Rectal smooth muscle tissue (tissue), 1 donor: ENCODE data around the gene DYRK3.

ENCODE experiments used
- H3K27ac ChIP-seq: one replicate; pipeline ENCODE4 v1.7.0; 2013; ENCODE audit warnings: low read depth, low read length, inconsistent platforms
- H3K27me3 ChIP-seq: one replicate; pipeline ENCODE4 v1.7.0; 2013; ENCODE audit warnings: low read length; ENCODE audit not compliant: control insufficient read depth, insufficient read depth
- H3K36me3 ChIP-seq: one replicate; pipeline ENCODE4 v1.7.0; 2013; ENCODE audit warnings: low read length; ENCODE audit not compliant: control insufficient read depth, insufficient read depth
- H3K4me1 ChIP-seq: one replicate; pipeline ENCODE4 v1.7.0; 2013; ENCODE audit warnings: low read length; ENCODE audit not compliant: control insufficient read depth, insufficient read depth
- H3K4me3 ChIP-seq: one replicate; pipeline ENCODE4 v1.7.0; 2013; ENCODE audit warnings: low read length
- H3K9ac ChIP-seq: one replicate; pipeline ENCODE4 v1.7.0; 2013; ENCODE audit warnings: low read length

The DYRK3 gene

DNA sequence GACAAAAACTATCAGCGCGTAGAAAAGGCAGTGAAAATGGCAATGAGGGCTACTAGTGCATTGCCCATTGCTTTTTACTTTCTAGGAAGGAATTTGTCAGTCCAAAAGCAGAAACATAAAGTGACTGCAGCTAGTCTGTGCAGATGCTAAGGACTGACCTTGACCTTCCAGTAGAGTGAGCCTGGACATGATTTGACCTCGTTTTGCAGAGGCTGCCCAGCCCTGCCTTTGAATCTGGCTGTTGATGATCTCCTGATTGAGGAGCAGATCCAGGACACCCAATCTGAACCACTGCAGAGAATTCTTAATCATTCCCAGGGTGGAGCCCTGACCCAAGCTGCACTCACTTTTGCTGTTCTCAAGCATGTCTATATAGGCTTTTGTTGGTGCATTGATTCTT, 21.6 kb downstream of the DYRK3 start:
- no peak overlapping the region for H3K4me3 ChIP-seq
- no peaks in the 10 kb centered on the region for H3K36me3 ChIP-seq
- H3K9ac ChIP-seq, result no peak overlapping the region
- no peaks in the 10 kb centered on the region for H3K4me1 ChIP-seq
- no peak overlapping the region for H3K27ac ChIP-seq
- H3K27me3 ChIP-seq, result peaks cover 3% of the 10 kb centered on the region

GRCh38 chr1:206657751-206658150, 22.4 kb downstream of the DYRK3 start:
- peaks cover 3% of the 10 kb centered on the region for H3K27me3 ChIP-seq
- H3K4me3 ChIP-seq, result no peak overlapping the region
- H3K9ac ChIP-seq, result no peak overlapping the region
- no peaks in the 10 kb centered on the region for H3K36me3 ChIP-seq
- no peak overlapping the region for H3K27ac ChIP-seq
- H3K4me1 ChIP-seq, result no peaks in the 10 kb centered on the region

DNA sequence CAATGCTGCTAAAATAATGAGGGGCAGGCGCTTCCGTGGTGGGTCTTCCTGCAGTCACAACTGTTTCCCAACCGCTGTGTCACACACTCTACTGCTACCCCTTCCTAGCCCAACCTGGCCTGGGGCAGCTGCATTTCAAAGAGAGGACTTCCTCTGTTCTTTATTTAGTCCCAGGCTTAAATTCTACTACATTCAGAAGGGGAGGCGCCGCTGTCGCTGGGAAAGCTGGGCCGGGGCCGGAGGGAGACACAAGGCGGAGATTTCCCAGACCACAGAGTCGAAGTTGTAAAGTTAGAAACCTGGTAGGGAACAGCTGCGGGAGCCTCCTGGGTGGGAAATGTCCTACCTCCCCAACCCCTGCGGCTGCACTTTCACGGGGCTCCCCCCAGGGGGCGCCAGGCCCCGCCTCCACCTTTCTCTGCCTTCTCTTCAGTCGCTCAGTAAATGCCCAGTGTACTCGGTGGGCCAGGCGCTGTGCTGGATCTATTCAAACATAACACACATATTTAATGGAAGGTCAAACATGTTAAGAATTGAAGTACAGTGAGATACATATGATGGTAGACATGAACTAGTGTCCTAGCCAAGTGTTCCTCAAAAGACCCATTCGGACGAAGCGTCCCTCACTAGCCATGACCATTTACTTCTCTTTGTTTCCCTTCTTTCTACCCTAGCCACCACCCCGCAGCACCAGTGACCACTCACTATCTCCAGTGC, 23.1 kb downstream of the DYRK3 start:
- no peak overlapping the region for H3K4me3 ChIP-seq
- peaks cover 3% of the 10 kb centered on the region for H3K27me3 ChIP-seq
- H3K4me1 ChIP-seq, result no peaks in the 10 kb centered on the region
- H3K9ac ChIP-seq, result no peak overlapping the region
- H3K36me3 ChIP-seq, result no peaks in the 10 kb centered on the region
- H3K27ac ChIP-seq, result no peak overlapping the region

- Histone ChIP-seq H3K4me3 (no peak overlapping the region), H3K27ac (no peak overlapping the region), H3K4me1 (peaks cover 3% of the 10 kb centered on the region)
Observed at GRCh38 chr1:206658981-206659273, 23.6 kb downstream of the DYRK3 start.

GRCh38 chr1:206660136-206660535, 24.8 kb downstream of the DYRK3 start:
- no peak overlapping the region for H3K27ac ChIP-seq
- no peak overlapping the region for H3K9ac ChIP-seq
- H3K4me1 ChIP-seq, result peaks cover 6% of the 10 kb centered on the region

More at GRCh38 chr1:206658981-206659273, 23.6 kb downstream of the DYRK3 start:
- H3K9ac ChIP-seq, result no peak overlapping the region
- no peaks in the 10 kb centered on the region for H3K36me3 ChIP-seq
- peaks cover 3% of the 10 kb centered on the region for H3K27me3 ChIP-seq

DNA sequence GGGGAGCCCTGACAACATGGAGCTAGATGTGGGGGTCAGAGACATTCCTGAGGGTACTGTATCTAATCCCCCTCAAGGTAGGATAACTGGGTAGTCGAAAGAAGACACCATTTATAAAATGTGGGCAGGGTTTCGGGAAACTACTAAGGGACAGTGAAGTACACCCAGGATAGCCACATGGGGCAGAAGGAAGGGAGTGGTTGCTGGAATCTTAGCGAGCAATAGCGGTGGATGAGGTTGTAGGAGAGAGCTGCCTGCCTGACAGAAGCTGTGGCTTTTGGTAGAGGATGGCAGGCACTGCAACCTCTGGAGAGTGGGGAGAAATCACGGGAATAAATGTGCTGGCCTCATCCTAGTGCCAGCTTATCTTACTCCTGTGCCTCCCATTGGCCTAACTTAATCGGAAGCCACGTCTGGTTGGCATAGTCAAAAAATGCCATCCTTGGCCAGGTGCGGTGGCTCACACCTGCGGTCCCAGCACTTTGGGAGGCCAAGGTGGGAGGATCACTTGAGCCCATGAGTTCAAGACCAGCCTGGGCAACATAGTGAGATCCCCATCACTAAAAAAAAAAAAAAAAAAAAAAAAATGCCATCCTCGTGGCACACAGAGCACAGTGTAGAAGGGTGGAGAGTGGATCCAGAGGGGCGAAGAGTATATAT, 26.0 kb downstream of the DYRK3 start:
- no peak overlapping the region for H3K27ac ChIP-seq
- H3K4me1 ChIP-seq, result peaks cover 6% of the 10 kb centered on the region
- no peaks in the 10 kb centered on the region for H3K36me3 ChIP-seq

More at GRCh38 chr1:206660136-206660535, 24.8 kb downstream of the DYRK3 start:
- H3K36me3 ChIP-seq, result no peaks in the 10 kb centered on the region
- peaks cover 3% of the 10 kb centered on the region for H3K27me3 ChIP-seq
- H3K4me3 ChIP-seq, result no peak overlapping the region

DNA sequence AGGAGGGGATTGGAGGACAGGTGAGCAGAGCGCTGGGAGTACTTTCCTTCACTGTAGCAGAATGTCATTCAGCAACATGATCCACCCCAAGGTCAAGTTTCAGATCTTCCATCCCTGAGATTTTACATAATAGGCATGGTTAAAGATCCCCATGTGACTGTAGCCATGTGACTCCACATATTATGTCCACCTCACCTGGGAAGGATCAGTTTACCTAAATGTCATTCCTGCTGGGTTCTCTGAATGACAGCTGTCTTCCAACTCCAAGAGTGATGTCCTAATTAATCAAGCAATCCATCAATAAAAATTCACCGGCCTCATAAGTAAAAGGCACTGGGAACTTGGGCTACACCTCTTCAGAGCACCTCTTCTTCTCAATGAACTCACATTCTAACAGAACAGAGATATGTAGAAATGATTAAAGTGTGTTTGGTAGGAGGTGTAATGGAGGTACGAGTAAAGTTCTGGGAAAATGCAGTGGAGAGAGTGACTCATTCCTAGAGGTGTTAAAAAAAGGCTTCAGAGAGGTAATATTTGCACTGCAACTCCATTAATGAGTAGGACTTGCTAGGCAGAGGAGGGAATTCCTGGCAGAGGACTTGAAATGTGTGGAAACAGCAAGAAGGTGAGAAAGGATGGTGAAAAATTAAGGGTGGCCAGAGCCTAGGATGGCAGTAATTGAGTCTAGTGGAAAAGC, 27.2 kb downstream of the DYRK3 start:
- no peak overlapping the region for H3K9ac ChIP-seq
- H3K27ac ChIP-seq, result no peak overlapping the region
- H3K4me3 ChIP-seq, result no peak overlapping the region
- peaks cover 3% of the 10 kb centered on the region for H3K27me3 ChIP-seq
- H3K4me1 ChIP-seq, result peaks cover 6% of the 10 kb centered on the region
- H3K36me3 ChIP-seq, result no peaks in the 10 kb centered on the region

More for the DNA sequence above, 26.0 kb downstream of the DYRK3 start:
- H3K27me3 ChIP-seq, result peaks cover 3% of the 10 kb centered on the region
- no peak overlapping the region for H3K4me3 ChIP-seq
- no peak overlapping the region for H3K9ac ChIP-seq

- Histone ChIP-seq H3K9ac (no peak overlapping the region), H3K36me3 (no peaks in the 10 kb centered on the region), H3K27ac (no peak overlapping the region), H3K4me3 (peak overlapping the region; percentile 19), H3K27me3 (no peaks in the 10 kb centered on the region), H3K4me1 (peaks cover 6% of the 10 kb centered on the region)
Observed at GRCh38 chr1:206663362-206663761, 28.0 kb downstream of the DYRK3 start.

- no peaks in the 10 kb centered on the region for H3K27me3 ChIP-seq
- H3K36me3 ChIP-seq, result no peaks in the 10 kb centered on the region
- no peak overlapping the region for H3K9ac ChIP-seq
- H3K27ac ChIP-seq, result no peak overlapping the region
- peak overlapping the region; percentile 19 for H3K4me3 ChIP-seq
- peaks cover 6% of the 10 kb centered on the region for H3K4me1 ChIP-seq
Observed at GRCh38 chr1:206663832-206664652, 28.7 kb downstream of the DYRK3 start.

DNA sequence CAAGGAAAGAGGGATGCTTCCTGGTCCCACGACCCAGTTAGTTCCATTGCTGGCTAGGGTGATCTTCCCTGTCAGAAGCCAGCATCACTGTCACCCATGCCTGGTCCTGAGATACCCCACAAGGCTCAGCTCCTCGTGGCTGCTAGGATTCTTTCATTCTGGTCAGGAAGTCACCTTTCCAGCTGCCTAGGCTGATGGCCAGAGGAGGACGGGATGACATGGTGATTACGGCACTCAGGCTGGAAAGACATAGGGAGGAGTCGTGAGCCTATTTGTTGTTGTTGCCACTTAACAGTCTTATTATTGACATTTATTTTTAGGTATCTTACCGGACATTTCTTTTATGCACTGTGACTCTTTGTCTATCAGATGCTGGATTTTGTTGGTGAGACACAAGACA, 29.4 kb downstream of the DYRK3 start:
- no peak overlapping the region for H3K9ac ChIP-seq
- H3K4me1 ChIP-seq, result peaks cover 6% of the 10 kb centered on the region
- no peak overlapping the region for H3K4me3 ChIP-seq
- no peaks in the 10 kb centered on the region for H3K36me3 ChIP-seq
- H3K27me3 ChIP-seq, result no peaks in the 10 kb centered on the region
- no peak overlapping the region for H3K27ac ChIP-seq

DNA sequence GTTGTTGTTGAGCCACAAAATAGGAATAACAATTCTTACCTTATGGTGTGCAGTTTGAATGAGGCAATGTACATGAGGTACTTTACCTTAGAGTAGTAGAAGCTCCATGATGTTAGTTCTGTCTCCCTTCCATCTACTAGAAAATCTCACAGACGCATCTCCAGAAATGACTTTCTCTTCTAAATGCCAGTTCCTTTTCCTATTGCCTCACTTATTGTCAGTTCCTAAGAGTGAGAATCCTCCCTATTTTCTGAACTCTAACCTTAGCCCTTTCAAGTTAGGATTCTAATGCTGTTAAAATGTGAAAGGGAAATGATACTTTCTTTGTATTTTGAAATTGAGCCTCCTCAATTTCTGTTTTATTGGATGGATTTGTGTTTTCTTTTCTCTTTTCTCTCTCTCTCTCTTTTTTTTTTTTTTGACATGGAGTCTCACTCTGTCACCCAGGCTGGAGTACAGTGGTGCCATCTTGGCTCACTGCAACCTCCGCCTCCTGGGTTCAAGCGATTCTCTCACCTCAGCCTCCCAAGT, 30.8 kb downstream of the DYRK3 start:
- no peaks in the 10 kb centered on the region for H3K27me3 ChIP-seq
- no peak overlapping the region for H3K27ac ChIP-seq
- no peak overlapping the region for H3K9ac ChIP-seq
- no peaks in the 10 kb centered on the region for H3K36me3 ChIP-seq
- H3K4me1 ChIP-seq, result peaks cover 6% of the 10 kb centered on the region
- H3K4me3 ChIP-seq, result no peak overlapping the region
